Pancreas (tissue), 10 donors: ENCODE results near the gene MTOR. TPM values are rescaled to one million over a fixed set of nuclear protein-coding genes. Genes with fewer than 3 reads are reported as not detected.

ENCODE experiments used
- ATAC-seq, 4 donors: fragments of 200-7000 bp; cut with Tn5 transposase; one replicate each; pipeline versions ENCODE4 v1.8.0 to v1.9.1; 2020; ENCODE audit warnings: mild to moderate bottlenecking in 4 of 4, moderate library complexity in 4 of 4
- DNase-seq, 6 donors: peaks; one replicate each; pipeline ENCODE4 v3.0.0-alpha.2; 2020
- FAIRE-seq: peaks from 2 replicates; lab custom pipeline; 2012; peaks lifted over from hg19 to GRCh38; lab: Jason Lieb, UNC
- H3K27ac ChIP-seq, 4 donors: fragments of 200-600 bp; sonication (generic); 1 replicate in 3 of 4; 2 replicates in 1 of 4; pipeline versions ENCODE4 v1.5.0 to v1.8.0; 2020
- H3K27me3 ChIP-seq, 4 donors: fragments of 200-600 bp; one replicate each; pipeline ENCODE4 v1.8.0; 2021
- H3K36me3 ChIP-seq, 3 donors: fragments of 200-600 bp; sonication (generic) in 1 of 3; one replicate each; pipeline versions ENCODE4 v1.5.0 to v1.8.0; 2020 to 2021
- H3K4me1 ChIP-seq, 3 donors: fragments of 200-600 bp; one replicate each; pipeline ENCODE4 v1.8.0; 2021
- H3K4me3 ChIP-seq, 4 donors: fragments of 200-600 bp; sonication (generic) in 2 of 4; one replicate each; pipeline versions ENCODE4 v1.5.0 to v1.8.0; 2020 to 2021
- H3K9me3 ChIP-seq, 4 donors: fragments of 200-600 bp; one replicate each; pipeline ENCODE4 v1.8.0; 2021
- WGBS, 2 donors: extraction: QIAGEN DNeasy Blood & Tissue Kit; methylation state at CpG; one replicate each; pipeline ENCODE4 v1.1.7; 2013; 5-methylcytosine and 5-hydroxymethylcytosine counted together
- intact Hi-C, 3 donors: fragments of 100-400 bp; cut with DNase I; formaldehyde crosslinking; loops; one replicate each; pipeline versions ENCODE4 v1.11.1 to v1.14.2; 2022
- polyA plus RNA-seq, 2 donors: library from polyadenylated mRNA; stranded (reverse); fragments of 200-250 nt; gene quantifications; one replicate each; pipeline ENCODE4 v1.2.3, GENCODE V29; 2013
- total RNA-seq, 6 donors: library from RNA; stranded (reverse); fragmentation: NEBNext Ultra II Directional in 4 of 6; extraction: Animal tissue kit (Norgen Biotek cat#: 25700) in 4 of 6; gene quantifications; one replicate each; pipeline versions ENCODE4 v1.2.1 to v1.2.4, GENCODE V29; 2021 to 2023
- TF ChIP-seq, protein P1 (sequence below), 4 donors: fragments of 200-600 bp; sonication (generic) in 3 of 4; IDR thresholded peaks; one replicate each; pipeline versions ENCODE4 v1.5.0 to v1.8.0; 2021; ENCODE audit warnings: antibody characterized with exemption in 4 of 4
- donor health status: healthy with polysubstance abuse.
- donor health status: DM: no; HTN: no; CAD: no; lungs with moderate emphysema.
- donor health status: DM: no; HTN: no; CAD: no.
- donor health status: control.
- donor health status: control.
- donor health status: Bipolar disorder and iron deficiency.
- donor health status: DM: yes; HTN: yes; CAD: no.
- donor health status: DM: no; HTN: no; CAD: no.
- donor health status: DM: no; HTN: no; CAD: no.
- donor health status: DM: yes; HTN: yes; CAD: no.

The MTOR gene
- total and polyA plus RNA-seq, 8 donors, result 11.9 to 22.6 (median 15.8) TPM

DNA sequence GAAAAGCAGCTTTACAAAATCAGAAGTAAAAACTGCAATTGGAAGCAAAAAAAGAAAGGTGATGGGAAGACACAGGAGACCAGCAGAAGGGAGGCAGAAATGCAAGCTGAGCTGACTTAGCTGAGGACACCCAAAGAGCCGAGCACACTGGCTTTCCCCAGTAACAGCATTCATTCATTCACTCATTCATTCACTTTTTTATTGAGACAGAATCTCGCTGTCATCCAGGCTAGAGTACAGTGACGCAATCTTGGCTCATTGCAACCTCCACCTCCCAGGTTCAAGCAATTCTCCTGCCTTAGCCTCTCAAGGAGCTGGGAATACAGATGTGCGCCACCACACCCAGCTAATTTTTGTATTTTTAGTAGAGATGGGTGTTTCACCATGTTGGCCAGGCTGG is 65.0 kb downstream of the MTOR start:
- no peak for FAIRE-seq
- H3K9me3 ChIP-seq, result no peaks in the 10 kb centered on the region
- WGBS, 2 donors, result 90% methylated on average over 4 of the region's 4 CpGs

DNA sequence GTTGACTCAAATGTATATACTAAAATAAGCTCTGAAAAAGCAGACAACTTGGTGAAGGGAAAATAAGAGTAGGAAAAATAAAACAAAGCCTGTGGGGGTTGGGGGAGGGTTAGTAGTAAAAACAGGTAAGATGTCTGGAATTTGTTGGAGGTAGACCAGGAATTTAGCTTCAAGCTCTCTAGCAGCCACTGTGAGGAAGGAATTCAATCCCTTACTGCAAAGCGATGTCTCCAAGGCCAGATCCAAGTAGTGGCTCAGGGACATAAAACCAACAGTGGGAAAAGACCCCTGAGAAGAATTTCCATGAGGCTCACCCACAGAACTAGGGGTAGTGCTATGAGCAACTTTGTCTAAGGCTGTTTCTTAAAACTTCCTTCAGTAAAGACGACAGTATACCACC is 65.4 kb downstream of the MTOR start:
- 87 to 89% methylated on average over 2 of the region's 2 CpGs for WGBS, 2 donors
- H3K36me3 ChIP-seq, result peaks cover 0 to 29% (median 8%) of the 10 kb centered on the region in 3 donors

More for the DNA sequence above, 65.0 kb downstream of the MTOR start:
- Histone ChIP-seq H3K27me3 (no peaks in the 10 kb centered on the region), H3K4me3 (no peak overlapping the region), H3K27ac (no peak overlapping the region), H3K4me1 (no peaks in the 10 kb centered on the region), H3K36me3 (peaks cover 0 to 29% (median 8%) of the 10 kb centered on the region in 3 donors)
- DNase-seq, result no peak
- TF ChIP-seq, protein P1, sequence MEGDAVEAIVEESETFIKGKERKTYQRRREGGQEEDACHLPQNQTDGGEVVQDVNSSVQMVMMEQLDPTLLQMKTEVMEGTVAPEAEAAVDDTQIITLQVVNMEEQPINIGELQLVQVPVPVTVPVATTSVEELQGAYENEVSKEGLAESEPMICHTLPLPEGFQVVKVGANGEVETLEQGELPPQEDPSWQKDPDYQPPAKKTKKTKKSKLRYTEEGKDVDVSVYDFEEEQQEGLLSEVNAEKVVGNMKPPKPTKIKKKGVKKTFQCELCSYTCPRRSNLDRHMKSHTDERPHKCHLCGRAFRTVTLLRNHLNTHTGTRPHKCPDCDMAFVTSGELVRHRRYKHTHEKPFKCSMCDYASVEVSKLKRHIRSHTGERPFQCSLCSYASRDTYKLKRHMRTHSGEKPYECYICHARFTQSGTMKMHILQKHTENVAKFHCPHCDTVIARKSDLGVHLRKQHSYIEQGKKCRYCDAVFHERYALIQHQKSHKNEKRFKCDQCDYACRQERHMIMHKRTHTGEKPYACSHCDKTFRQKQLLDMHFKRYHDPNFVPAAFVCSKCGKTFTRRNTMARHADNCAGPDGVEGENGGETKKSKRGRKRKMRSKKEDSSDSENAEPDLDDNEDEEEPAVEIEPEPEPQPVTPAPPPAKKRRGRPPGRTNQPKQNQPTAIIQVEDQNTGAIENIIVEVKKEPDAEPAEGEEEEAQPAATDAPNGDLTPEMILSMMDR (IDR thresholded peaks at IDR 0.05), result no peak
- ATAC-seq, result no peak
- intact Hi-C loops, result no loop called here

DNA sequence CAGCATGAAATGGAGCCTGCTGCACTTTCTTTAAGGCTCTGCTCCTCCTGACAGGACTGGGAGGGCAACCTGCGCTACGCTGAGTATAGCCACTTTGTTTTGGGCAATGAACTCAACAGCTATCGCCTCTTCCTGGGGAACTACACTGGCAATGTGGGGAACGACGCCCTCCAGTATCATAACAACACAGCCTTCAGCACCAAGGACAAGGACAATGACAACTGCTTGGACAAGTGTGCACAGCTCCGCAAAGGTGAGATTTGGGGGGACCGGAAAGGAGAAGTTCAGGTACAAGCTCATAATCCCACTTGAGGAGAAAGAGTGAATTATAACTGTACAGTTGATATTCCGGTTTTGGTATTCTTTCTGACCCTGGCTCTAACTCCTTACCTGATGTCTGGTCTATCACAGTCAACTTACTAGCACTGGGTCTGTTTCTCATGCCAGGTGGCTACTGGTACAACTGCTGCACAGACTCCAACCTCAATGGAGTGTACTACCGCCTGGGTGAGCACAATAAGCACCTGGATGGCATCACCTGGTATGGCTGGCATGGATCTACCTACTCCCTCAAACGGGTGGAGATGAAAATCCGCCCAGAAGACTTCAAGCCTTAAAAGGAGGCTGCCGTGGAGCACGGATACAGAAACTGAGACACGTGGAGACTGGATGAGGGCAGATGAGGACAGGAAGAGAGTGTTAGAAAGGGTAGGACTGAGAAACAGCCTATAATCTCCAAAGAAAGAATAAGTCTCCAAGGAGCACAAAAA is 67.8 kb downstream of the MTOR start:
- FAIRE-seq (no peak), ATAC-seq (no peak), DNase-seq (no peak)
- Histone ChIP-seq H3K27me3 (no peaks in the 10 kb centered on the region), H3K4me1 (no peaks in the 10 kb centered on the region), H3K27ac (no peak overlapping the region), H3K36me3 (peaks cover 0 to 35% (median 8%) of the 10 kb centered on the region in 3 donors), H3K4me3 (no peak overlapping the region), H3K9me3 (no peaks in the 10 kb centered on the region)
- 92% methylated on average over 14 of the region's 14 CpGs for WGBS, 2 donors
- TF ChIP-seq, protein P1 (IDR thresholded peaks at IDR 0.05), result no peak
- intact Hi-C loops, result no loop called here

More for the DNA sequence above, 65.4 kb downstream of the MTOR start:
- H3K9me3 ChIP-seq, result no peaks in the 10 kb centered on the region
- ATAC-seq (no peak), FAIRE-seq (no peak), DNase-seq (no peak)
- TF ChIP-seq, protein P1 (IDR thresholded peaks at IDR 0.05), result no peak
- no peaks in the 10 kb centered on the region for H3K27me3 ChIP-seq
- intact Hi-C loops, result no loop called here
- no peaks in the 10 kb centered on the region for H3K4me1 ChIP-seq
- H3K4me3 ChIP-seq, result no peak overlapping the region
- H3K27ac ChIP-seq, result no peak overlapping the region

DNA sequence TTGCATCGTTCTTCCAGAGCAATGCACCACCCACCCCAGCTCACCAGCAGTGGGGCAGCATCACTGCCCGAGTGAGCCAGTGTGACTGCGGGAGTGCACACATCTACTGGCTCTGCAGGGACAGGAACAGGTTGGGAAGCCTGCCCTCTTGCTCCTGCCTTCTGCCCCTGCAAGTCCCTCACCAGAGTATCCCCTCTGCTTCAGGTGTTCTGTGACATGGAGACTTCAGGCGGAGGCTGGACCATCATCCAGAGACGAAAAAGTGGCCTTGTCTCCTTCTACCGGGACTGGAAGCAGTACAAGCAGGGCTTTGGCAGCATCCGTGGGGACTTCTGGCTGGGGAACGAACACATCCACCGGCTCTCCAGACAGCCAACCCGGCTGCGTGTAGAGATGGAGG is 69.0 kb downstream of the MTOR start:
- TF ChIP-seq, protein P1 (IDR thresholded peaks at IDR 0.05), result no peak

DNA sequence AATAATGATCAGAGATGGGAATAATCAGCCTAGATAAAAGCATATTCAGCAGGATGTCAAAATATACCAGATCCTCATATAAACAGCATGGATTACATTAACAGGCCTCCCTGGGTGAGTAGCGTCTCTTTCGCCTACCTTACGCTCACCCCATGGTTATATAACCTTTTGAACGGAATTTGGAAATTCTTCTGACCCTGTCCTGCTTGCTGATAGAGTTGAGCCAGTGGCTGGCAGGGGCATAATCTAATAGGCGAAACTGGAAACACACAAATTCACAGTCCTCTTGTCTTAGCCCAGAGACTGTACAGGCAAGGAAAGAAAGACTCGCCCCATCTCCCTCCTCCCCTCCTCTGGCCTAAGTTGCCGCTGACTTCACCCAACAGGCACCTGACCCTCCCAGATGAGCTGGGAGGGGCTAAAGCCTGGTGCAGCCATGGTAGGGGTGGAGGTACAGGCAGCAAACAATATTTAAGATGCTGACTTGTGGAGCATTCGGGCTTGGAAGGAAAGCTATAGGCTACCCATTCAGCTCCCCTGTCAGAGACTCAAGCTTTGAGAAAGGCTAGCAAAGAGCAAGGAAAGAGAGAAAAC is 73.4 kb downstream of the MTOR start, which contains the start of gene ANGPTL7:
ANGPTL7 (plus strand) TSS at position 498 of the 594 bp plus-strand sequence. CDS start 225 bp downstream, outside the sequence.
- DNase-seq (no peak), ATAC-seq (no peak), FAIRE-seq (no peak)
- TF ChIP-seq, protein P1 (IDR thresholded peaks at IDR 0.05), result no peak
- Histone ChIP-seq H3K27me3 (no peaks in the 10 kb centered on the region), H3K27ac (no peak within 1 kb of the TSS), H3K9me3 (no peaks in the 10 kb centered on the region), H3K36me3 (peaks cover 0 to 8% (median 0%) of the 10 kb centered on the region in 3 donors), H3K4me1 (no peaks in the 10 kb centered on the region), H3K4me3 (no peak within 1 kb of the TSS)
- WGBS, 2 donors, result 91 to 98% methylated on average over 8 of the region's 8 CpGs
- intact Hi-C loops, result no loop called here

More for the DNA sequence above, 69.0 kb downstream of the MTOR start:
- WGBS, 2 donors, result 91 to 93% methylated on average over 11 of the region's 11 CpGs
- H3K27me3 ChIP-seq, result no peaks in the 10 kb centered on the region
- H3K36me3 ChIP-seq, result peaks cover 0 to 23% (median 0%) of the 10 kb centered on the region in 3 donors
- ATAC-seq (no peak), FAIRE-seq (no peak), DNase-seq (no peak)
- H3K4me1 ChIP-seq, result no peaks in the 10 kb centered on the region
- no peak overlapping the region for H3K27ac ChIP-seq
- H3K9me3 ChIP-seq, result no peaks in the 10 kb centered on the region
- no peak overlapping the region for H3K4me3 ChIP-seq
- intact Hi-C loops, result no loop called here
